Hepatocyte (in vitro differentiated cells): ENCODE measurements around the gene MICOS13. TPM values are rescaled to one million over a fixed set of nuclear protein-coding genes. Genes with fewer than 3 reads are reported as not detected.

ENCODE experiments used
- DNase-seq: peaks from one replicate; pipeline ENCODE4 v3.0.0-alpha.2; 2016; ENCODE audit warnings: low spot score
- H2AFZ ChIP-seq: fragments of 200-600 bp; sonication (generic); 2 replicates; pipeline ENCODE4 v1.6.0; 2016; ENCODE audit warnings: antibody characterized with exemption, mild to moderate bottlenecking
- H3K27ac ChIP-seq: fragments of 200-600 bp; sonication (generic); 2 replicates; pipeline ENCODE4 v1.5.1; 2016; ENCODE audit warnings: mild to moderate bottlenecking
- H3K27me3 ChIP-seq: fragments of 200-600 bp; sonication (generic); 2 replicates; pipeline ENCODE4 v1.6.1; 2016
- H3K36me3 ChIP-seq: fragments of 200-600 bp; sonication (generic); replicated peaks from 2 replicates; pipeline ENCODE4 v1.5.1; 2016; ENCODE audit warnings: low read depth; ENCODE audit not compliant: insufficient read depth
- H3K4me1 ChIP-seq: fragments of 200-600 bp; sonication (generic); 2 replicates; pipeline ENCODE4 v1.5.1; 2016; ENCODE audit warnings: mild to moderate bottlenecking, moderate library complexity; ENCODE audit not compliant: insufficient read depth
- H3K4me2 ChIP-seq: fragments of 200-600 bp; sonication (generic); 2 replicates; pipeline ENCODE4 v1.6.0; 2016
- H3K4me3 ChIP-seq: fragments of 200-600 bp; sonication (generic); 2 replicates; pipeline ENCODE4 v1.5.1; 2016; ENCODE audit warnings: mild to moderate bottlenecking
- H3K79me2 ChIP-seq: fragments of 200-600 bp; sonication (generic); 2 replicates; pipeline ENCODE4 v1.6.0; 2017; ENCODE audit warnings: mild to moderate bottlenecking
- H3K9me2 ChIP-seq: fragments of 200-600 bp; sonication (generic); replicated peaks from 2 replicates; pipeline ENCODE4 v1.6.0; 2017; ENCODE audit warnings: mild to moderate bottlenecking; ENCODE audit not compliant: insufficient read depth
- H3K9me3 ChIP-seq: fragments of 200-600 bp; sonication (generic); 2 replicates; pipeline ENCODE4 v1.5.1; 2016; ENCODE audit warnings: low read depth, mild to moderate bottlenecking
- H4K20me1 ChIP-seq: fragments of 200-600 bp; sonication (generic); 2 replicates; pipeline ENCODE4 v1.6.0; 2016; ENCODE audit warnings: mild to moderate bottlenecking; ENCODE audit not compliant: insufficient read depth, poor library complexity, severe bottlenecking
- EZH2 ChIP-seq: fragments of 200-600 bp; sonication (generic); IDR thresholded peaks from 2 replicates; pipeline ENCODE4 v1.6.1; 2016; ENCODE audit warnings: antibody characterized with exemption, mild to moderate bottlenecking, borderline replicate concordance
- EZH2phosphoT487 ChIP-seq: fragments of 200-600 bp; sonication (generic); IDR thresholded peaks from one replicate; pipeline ENCODE4 v1.6.1; 2018; ENCODE audit warnings: antibody characterized with exemption, mild to moderate bottlenecking, low read depth, moderate library complexity; ENCODE audit not compliant: unreplicated experiment, severe bottlenecking
- WGBS: methylation state at CpG from one replicate; pipeline ENCODE4 v1.1.6; 2016; ENCODE audit warnings: low lambda C conversion rate; ENCODE audit errors: missing lambda C conversion rate; 5-methylcytosine and 5-hydroxymethylcytosine counted together
- polyA plus RNA-seq: library from polyadenylated mRNA; unstranded; fragments of >200 nt; fragmentation: Nextera tagmentation; extraction: Ambion mirVana; gene quantifications from 2 replicates; pipeline ENCODE4 v1.2.1, GENCODE V29; 2016
- total RNA-seq: library from RNA; depleted of rRNA; stranded (reverse); fragments of >200 nt; gene quantifications from 2 replicates; pipeline ENCODE4 v1.2.3, GENCODE V29; 2014
- TF ChIP-seq, protein P1 (sequence below): fragments of 200-600 bp; sonication (generic); IDR thresholded peaks from 2 replicates; pipeline ENCODE4 v1.5.1; 2016; ENCODE audit warnings: antibody characterized with exemption, mild to moderate bottlenecking; ENCODE audit not compliant: poor library complexity

The MICOS13 gene
- total and polyA plus RNA-seq, 2 experiments from 2014 or later = 32.3 to 120 TPM

DNA sequence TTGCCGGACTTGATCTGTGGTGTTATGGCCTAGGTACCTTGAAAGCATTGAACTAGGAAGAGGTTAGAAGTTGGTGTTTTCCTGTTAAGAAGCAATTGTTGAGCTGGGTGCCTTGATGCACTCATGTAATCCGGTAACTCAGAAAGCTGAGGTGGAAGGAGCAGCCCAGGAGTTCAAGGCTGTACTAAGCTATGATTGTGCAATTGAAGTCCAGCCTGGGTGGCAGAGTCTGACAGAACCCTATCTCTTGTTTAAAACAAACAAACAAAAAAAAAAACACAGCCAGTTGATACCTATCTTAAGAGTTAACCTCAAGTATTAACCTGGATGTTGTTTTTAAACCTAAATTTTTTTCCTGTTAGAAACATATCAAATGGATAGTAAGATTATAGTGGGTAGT is 38.1 kb downstream of the MICOS13 start:
- no peak for TF ChIP-seq EZH2phosphoT487
- TF ChIP-seq EZH2 = no peak
- TF ChIP-seq, protein P1, sequence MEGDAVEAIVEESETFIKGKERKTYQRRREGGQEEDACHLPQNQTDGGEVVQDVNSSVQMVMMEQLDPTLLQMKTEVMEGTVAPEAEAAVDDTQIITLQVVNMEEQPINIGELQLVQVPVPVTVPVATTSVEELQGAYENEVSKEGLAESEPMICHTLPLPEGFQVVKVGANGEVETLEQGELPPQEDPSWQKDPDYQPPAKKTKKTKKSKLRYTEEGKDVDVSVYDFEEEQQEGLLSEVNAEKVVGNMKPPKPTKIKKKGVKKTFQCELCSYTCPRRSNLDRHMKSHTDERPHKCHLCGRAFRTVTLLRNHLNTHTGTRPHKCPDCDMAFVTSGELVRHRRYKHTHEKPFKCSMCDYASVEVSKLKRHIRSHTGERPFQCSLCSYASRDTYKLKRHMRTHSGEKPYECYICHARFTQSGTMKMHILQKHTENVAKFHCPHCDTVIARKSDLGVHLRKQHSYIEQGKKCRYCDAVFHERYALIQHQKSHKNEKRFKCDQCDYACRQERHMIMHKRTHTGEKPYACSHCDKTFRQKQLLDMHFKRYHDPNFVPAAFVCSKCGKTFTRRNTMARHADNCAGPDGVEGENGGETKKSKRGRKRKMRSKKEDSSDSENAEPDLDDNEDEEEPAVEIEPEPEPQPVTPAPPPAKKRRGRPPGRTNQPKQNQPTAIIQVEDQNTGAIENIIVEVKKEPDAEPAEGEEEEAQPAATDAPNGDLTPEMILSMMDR = no peak
- 89% methylated on average over 2 of the region's 2 CpGs for WGBS
- peak; percentile 41 for DNase-seq
- H3K4me3 ChIP-seq = no peak overlapping the region
- H3K9me2 ChIP-seq = no peaks in the 10 kb centered on the region
- H3K79me2 ChIP-seq = peaks cover 99% of the 10 kb centered on the region
- peaks cover 6% of the 10 kb centered on the region for H3K4me1 ChIP-seq
- H3K36me3 ChIP-seq = peaks cover 8% of the 10 kb centered on the region
- H4K20me1 ChIP-seq = peaks cover 86% of the 10 kb centered on the region
- no peaks in the 10 kb centered on the region for H3K9me3 ChIP-seq
- no peak overlapping the region for H3K4me2 ChIP-seq
- peak overlapping the region; percentile 17 for H3K27ac ChIP-seq
- H2AFZ ChIP-seq = no peak overlapping the region
- no peaks in the 10 kb centered on the region for H3K27me3 ChIP-seq

DNA sequence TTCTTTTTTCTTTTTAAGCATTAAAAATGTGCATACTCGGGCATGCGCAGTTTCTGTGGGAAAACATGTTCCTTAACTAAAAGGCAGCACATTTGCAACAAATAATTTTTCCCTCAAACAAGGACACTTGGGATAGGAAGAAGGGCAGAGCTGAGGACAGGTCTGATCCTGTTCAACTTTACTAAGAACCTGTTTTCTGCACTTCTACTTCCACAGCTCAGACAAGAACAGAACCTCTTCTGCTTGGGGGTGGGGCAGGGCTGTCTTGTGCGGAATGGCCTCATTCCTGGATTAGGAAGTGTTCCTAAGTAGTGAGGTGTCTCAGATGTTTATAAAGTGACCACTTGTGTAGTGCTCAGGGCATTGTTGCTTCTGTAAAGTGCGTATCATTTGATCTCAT is 39.1 kb downstream of the MICOS13 start:
- Histone ChIP-seq H3K27ac (no peak overlapping the region), H3K4me3 (no peak overlapping the region), H4K20me1 (peaks cover 88% of the 10 kb centered on the region), H3K36me3 (peaks cover 1% of the 10 kb centered on the region), H3K9me2 (no peaks in the 10 kb centered on the region), H3K9me3 (no peaks in the 10 kb centered on the region), H3K4me1 (peaks cover 6% of the 10 kb centered on the region), H3K79me2 (peaks cover 99% of the 10 kb centered on the region), H3K27me3 (no peaks in the 10 kb centered on the region), H2AFZ (no peak overlapping the region), H3K4me2 (no peak overlapping the region)
- DNase-seq = no peak
- TF ChIP-seq EZH2phosphoT487 = no peak
- no peak for TF ChIP-seq EZH2
- TF ChIP-seq, protein P1 = no peak
- 90% methylated on average over 4 of the region's 4 CpGs for WGBS

DNA sequence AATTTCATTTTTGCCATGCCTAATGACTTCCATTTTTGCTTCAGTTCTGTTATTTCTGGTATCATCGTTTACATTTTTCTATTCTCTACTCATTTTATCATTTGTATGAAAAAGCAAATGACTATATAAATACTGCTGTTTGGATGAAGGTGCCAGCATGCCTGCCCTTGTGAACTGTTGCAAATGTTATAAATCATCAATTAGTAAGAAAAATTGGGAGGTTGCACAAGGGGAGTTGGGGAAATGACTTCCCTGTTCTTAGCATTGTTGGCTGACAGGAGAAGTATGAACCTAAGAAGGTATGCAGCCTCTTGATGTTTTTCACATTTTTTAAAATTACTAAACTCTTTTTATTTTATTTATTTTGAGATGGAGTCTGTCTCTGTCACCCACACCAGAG is 42.3 kb downstream of the MICOS13 start:
- TF ChIP-seq EZH2 = no peak
- TF ChIP-seq, protein P1 = no peak
- no peak for TF ChIP-seq EZH2phosphoT487
- H3K79me2 ChIP-seq = peaks cover 100% of the 10 kb centered on the region
- no peak for DNase-seq
- no peaks in the 10 kb centered on the region for H3K9me2 ChIP-seq
- no peak overlapping the region for H3K4me3 ChIP-seq
- H3K4me1 ChIP-seq = peaks cover 7% of the 10 kb centered on the region
- H3K27me3 ChIP-seq = no peaks in the 10 kb centered on the region
- no peaks in the 10 kb centered on the region for H3K36me3 ChIP-seq
- no peaks in the 10 kb centered on the region for H3K9me3 ChIP-seq
- WGBS = 96% methylated on average over 1 of the region's 1 CpG
- no peak overlapping the region for H3K4me2 ChIP-seq
- H2AFZ ChIP-seq = no peak overlapping the region
- H3K27ac ChIP-seq = no peak overlapping the region
- H4K20me1 ChIP-seq = peaks cover 95% of the 10 kb centered on the region

DNA sequence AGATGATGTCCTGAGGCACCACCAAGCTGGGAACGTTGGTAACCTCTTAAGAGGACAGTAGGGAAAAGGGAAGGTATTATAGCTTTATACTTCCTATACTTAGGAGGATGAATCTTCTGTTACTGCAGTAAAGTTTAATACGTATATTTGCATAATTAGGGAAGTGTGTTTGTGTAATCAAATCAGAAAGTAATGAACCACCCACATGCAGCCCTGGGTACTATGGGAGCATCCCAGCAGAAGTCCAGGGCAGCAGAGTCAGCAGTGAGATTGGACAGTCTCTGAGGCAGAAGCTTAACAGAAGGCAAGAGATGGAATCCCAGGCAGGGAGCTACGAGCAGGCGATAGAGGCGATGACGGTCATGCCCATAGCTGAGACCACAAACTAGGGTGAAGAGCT is 44.9 kb downstream of the MICOS13 start:
- Histone ChIP-seq H3K36me3 (no peaks in the 10 kb centered on the region), H3K9me3 (no peaks in the 10 kb centered on the region), H3K27me3 (no peaks in the 10 kb centered on the region), H4K20me1 (peaks cover 96% of the 10 kb centered on the region), H3K27ac (no peak overlapping the region), H3K4me1 (peaks cover 15% of the 10 kb centered on the region), H2AFZ (no peak overlapping the region), H3K79me2 (peaks cover 100% of the 10 kb centered on the region), H3K4me3 (no peak overlapping the region), H3K4me2 (no peak overlapping the region), H3K9me2 (no peaks in the 10 kb centered on the region)
- 93% methylated on average over 6 of the region's 6 CpGs for WGBS
- no peak for DNase-seq
- no peak for TF ChIP-seq EZH2phosphoT487
